NCI-H526 treated with DMSO at 0.1 percent for 48 hours (cell line): ENCODE data around the gene RND1.
A peak's percentile ranks its signal among the peaks of the same experiment; 100 is the strongest.
"Not testable (repeated sequence)": the region's sequence is repeated elsewhere in the genome, so short reads cannot be mapped to it uniquely, and the experiment has no call there.

Experiments used
- DNase-seq: peaks from one replicate; lab custom pipeline; 2025; lab: John Stamatoyannopoulos, UW

Gene RND1

GRCh38 chr12:48868451-48868850 is 2.8 kb upstream of the RND1 start:
- DNase-seq: no peak

- no peak for DNase-seq
These were observed 512 bp upstream of the RND1 start for GRCh38 chr12:48866052-48866711.

- no peak for DNase-seq
These were observed 2.4 kb downstream of the RND1 start for GRCh38 chr12:48863291-48863690.

- DNase-seq: no peak
These were observed 2.9 kb downstream of the RND1 start for GRCh38 chr12:48862760-48863159.

GRCh38 chr12:48861111-48861510 is 4.6 kb downstream of the RND1 start:
- no peak for DNase-seq

GRCh38 chr12:48860236-48860635 is 5.4 kb downstream of the RND1 start:
- DNase-seq: not testable (repeated sequence)

- DNase-seq: no peak
These were observed 6.1 kb downstream of the RND1 start for GRCh38 chr12:48859607-48860006.

- DNase-seq: no peak
These were observed 7.6 kb downstream of the RND1 start for GRCh38 chr12:48858043-48858442.

- no peak for DNase-seq
These were observed 8.2 kb downstream of the RND1 start for GRCh38 chr12:48857278-48857994.

- DNase-seq: no peak
These were observed 9.3 kb downstream of the RND1 start for GRCh38 chr12:48856379-48856778.

- not testable (repeated sequence) for DNase-seq
These were observed 10.7 kb downstream of the RND1 start for GRCh38 chr12:48854932-48855331.

GRCh38 chr12:48854488-48854887 is 11.2 kb downstream of the RND1 start:
- DNase-seq: no peak

- peak; percentile 64 for DNase-seq
These were observed 12.7 kb downstream of the RND1 start for GRCh38 chr12:48852734-48853688.

- peak; percentile 96 for DNase-seq
These were observed 13.6 kb downstream of the RND1 start, which contains the start of gene DDX23 for GRCh38 chr12:48851883-48852733. Gene DDX23 (minus strand): TSS chr12:48852163. CDS start chr12:48845782, 6,381 bp downstream.

GRCh38 chr12:48842021-48842420 is 23.6 kb downstream of the RND1 start:
- DNase-seq: not testable (repeated sequence)

- no peak for DNase-seq
These were observed 27.6 kb downstream of the RND1 start for GRCh38 chr12:48838048-48838447.

GRCh38 chr12:48832321-48833060 is 33.2 kb downstream of the RND1 start:
- DNase-seq: no peak

GRCh38 chr12:48831257-48831656 is 34.4 kb downstream of the RND1 start:
- no peak for DNase-seq

- DNase-seq: no peak
These were observed 36.7 kb downstream of the RND1 start for GRCh38 chr12:48828841-48829575.

- no peak for DNase-seq
These were observed 37.4 kb downstream of the RND1 start for GRCh38 chr12:48828293-48828692.
